GM06990 (cell line): ENCODE data around the gene OR2T5.
"Not testable (repeated sequence)": the region's sequence is repeated elsewhere in the genome, so short reads cannot be mapped to it uniquely, and the experiment has no call there.

Experiments
- DNase-seq: peaks from one replicate; pipeline ENCODE4 v3.0.0-alpha.2; 2011; ENCODE audit not compliant: insufficient read length; ENCODE audit errors: extremely low read depth
- H3K27me3 ChIP-seq: replicated peaks from 2 replicates; pipeline ENCODE4 v1.6.0; 2011; ENCODE audit warnings: low read length; ENCODE audit not compliant: control insufficient read depth, insufficient read depth
- H3K36me3 ChIP-seq: 2 replicates; pipeline ENCODE4 v1.5.1; 2011; ENCODE audit warnings: low read length; ENCODE audit not compliant: control insufficient read depth, insufficient read depth
- H3K4me3 ChIP-seq: replicated peaks from 2 replicates; pipeline ENCODE4 v1.5.1; 2011; ENCODE audit warnings: low read depth, mild to moderate bottlenecking, control low read depth, low read length
- CTCF ChIP-seq: IDR thresholded peaks from 2 replicates; pipeline ENCODE4 v1.5.1; 2011; ENCODE audit warnings: low read length, control low read depth, mild to moderate bottlenecking, inconsistent platforms; ENCODE audit not compliant: insufficient read depth, poor library complexity, severe bottlenecking

OR2T5 gene

GRCh38 chr1:248521856-248522255 is 33.5 kb downstream of the OR2T5 start:
- Histone ChIP-seq H3K27me3 (no peaks in the 10 kb centered on the region), H3K36me3 (no peaks in the 10 kb centered on the region), H3K4me3 (no peak overlapping the region)
- no peak for TF ChIP-seq CTCF
- DNase-seq: no peak

- not testable (repeated sequence) for H3K27me3 ChIP-seq, H3K36me3 ChIP-seq, DNase-seq, H3K4me3 ChIP-seq
These were observed 49.1 kb downstream of the OR2T5 start for GRCh38 chr1:248537449-248537848.
